GM12891 (cell line): ENCODE measurements around the gene BBS4.

Experiments
- PAX5 ChIP-seq: IDR thresholded peaks from 2 replicates; pipeline ENCODE4 v1.6.1; 2011; ENCODE audit warnings: low read length, moderate library complexity, mild to moderate bottlenecking; ENCODE audit not compliant: insufficient read depth, severe bottlenecking
- POLR2A ChIP-seq: IDR thresholded peaks from 2 replicates; pipeline ENCODE4 v1.6.1; 2011; ENCODE audit warnings: low read depth, low read length, control low read depth
- POLR2AphosphoS5 ChIP-seq: IDR thresholded peaks from 2 replicates; pipeline ENCODE4 v1.6.1; 2011; ENCODE audit warnings: low read depth, low read length, control low read depth
- SPI1 ChIP-seq: IDR thresholded peaks from 2 replicates; pipeline ENCODE4 v1.6.1; 2011; ENCODE audit warnings: low read depth, low read length, control low read depth
- TAF1 ChIP-seq: IDR thresholded peaks from 2 replicates; pipeline ENCODE4 v1.6.1; 2011; ENCODE audit warnings: low read depth, low read length, control low read depth

- TF ChIP-seq POLR2AphosphoS5 (no peak), TAF1 (no peak), POLR2A (no peak), SPI1 (no peak), PAX5 (no peak)
These were observed 85.3 kb downstream of the BBS4 start for GRCh38 chr15:72771329-72771725.
